Measurements from ENCODE around the gene SUN1.

The SUN1 gene

DNA sequence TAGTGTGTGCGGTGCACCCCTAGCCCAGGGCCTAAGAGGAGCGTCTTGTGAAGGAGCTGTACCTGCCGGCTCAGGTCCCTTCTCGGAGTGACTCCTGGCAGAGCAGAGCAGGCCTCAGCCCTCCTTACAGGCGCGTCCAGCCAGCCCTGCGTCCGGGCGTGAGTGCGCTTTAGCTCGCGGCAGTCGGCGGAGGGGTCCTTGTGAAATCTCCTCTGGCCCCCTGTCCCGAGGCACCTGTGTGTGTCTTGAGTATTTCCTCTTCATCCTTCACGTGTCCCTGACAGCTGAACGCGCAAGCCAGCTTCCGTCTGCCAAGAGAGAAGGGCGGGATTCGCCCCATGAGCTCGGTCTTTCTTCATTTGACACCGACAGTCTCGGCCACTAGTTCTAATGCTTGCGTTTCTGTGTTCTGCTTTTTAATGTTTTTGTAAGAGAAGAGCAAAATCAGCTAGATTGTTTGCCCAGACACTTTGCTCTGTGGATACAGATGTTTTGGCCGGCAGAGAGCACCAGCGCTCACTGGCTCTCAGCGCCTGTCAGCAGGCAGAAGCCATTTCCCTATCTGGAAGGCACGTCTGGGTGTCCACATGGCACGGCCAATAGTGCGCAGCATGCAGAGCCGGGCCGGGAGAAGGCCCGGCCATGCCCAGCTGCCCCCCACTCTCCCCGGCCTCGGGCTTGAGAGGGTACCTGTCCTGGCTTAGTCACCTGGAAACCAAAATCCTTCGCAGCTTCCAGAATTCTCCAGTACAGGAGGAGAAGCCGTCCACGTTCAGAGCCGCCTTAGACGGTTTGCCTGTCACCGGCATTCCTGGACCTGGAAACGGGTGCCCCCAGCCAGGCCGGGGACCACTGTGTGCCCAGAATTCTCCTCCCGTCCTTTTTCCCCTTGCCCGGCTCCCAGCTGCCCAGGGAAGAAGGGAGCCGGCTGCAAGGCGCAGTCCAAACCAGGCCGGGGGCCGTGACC, 51.1 kb downstream of the SUN1 start:
- no peaks in the 10 kb centered on the region for H3K9me3 ChIP-seq (ENCODE audit: insufficient read depth, low read length)
- no peaks in the 10 kb centered on the region; the same call in 1 of the 2 replicates for H3K4me1 ChIP-seq (ENCODE audit: low read length)
- no peaks in the 10 kb centered on the region for H3K27me3 ChIP-seq (ENCODE audit: low read depth, low read length)
- H3K4me3 ChIP-seq (ENCODE audit: low read length): no peak overlapping the region
- no peak overlapping the region for H3K4me2 ChIP-seq (ENCODE audit: low read length)
- TF ChIP-seq, protein P1, sequence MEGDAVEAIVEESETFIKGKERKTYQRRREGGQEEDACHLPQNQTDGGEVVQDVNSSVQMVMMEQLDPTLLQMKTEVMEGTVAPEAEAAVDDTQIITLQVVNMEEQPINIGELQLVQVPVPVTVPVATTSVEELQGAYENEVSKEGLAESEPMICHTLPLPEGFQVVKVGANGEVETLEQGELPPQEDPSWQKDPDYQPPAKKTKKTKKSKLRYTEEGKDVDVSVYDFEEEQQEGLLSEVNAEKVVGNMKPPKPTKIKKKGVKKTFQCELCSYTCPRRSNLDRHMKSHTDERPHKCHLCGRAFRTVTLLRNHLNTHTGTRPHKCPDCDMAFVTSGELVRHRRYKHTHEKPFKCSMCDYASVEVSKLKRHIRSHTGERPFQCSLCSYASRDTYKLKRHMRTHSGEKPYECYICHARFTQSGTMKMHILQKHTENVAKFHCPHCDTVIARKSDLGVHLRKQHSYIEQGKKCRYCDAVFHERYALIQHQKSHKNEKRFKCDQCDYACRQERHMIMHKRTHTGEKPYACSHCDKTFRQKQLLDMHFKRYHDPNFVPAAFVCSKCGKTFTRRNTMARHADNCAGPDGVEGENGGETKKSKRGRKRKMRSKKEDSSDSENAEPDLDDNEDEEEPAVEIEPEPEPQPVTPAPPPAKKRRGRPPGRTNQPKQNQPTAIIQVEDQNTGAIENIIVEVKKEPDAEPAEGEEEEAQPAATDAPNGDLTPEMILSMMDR (IDR thresholded peaks at IDR 0.05; ENCODE audit: low read depth, low read length): no peak
- no peak for TF ChIP-seq EZH2phosphoT487 (IDR thresholded peaks at IDR 0.05; ENCODE audit: low read depth)
- no peak overlapping the region for H3K27ac ChIP-seq (ENCODE audit: low read length)
- peaks cover 9% of the 10 kb centered on the region for H3K36me3 ChIP-seq (replicated peaks; ENCODE audit: low read depth, low read length)
- peaks cover 16% of the 10 kb centered on the region for H4K20me1 ChIP-seq (ENCODE audit: insufficient read depth, low read length)
- H3K79me2 ChIP-seq (ENCODE audit: low read length): peaks cover 80% of the 10 kb centered on the region
- no peak overlapping the region for H2AFZ ChIP-seq (ENCODE audit: low read depth, low read length)
- no peak overlapping the region for H3K9ac ChIP-seq (ENCODE audit: low read length)

DNA sequence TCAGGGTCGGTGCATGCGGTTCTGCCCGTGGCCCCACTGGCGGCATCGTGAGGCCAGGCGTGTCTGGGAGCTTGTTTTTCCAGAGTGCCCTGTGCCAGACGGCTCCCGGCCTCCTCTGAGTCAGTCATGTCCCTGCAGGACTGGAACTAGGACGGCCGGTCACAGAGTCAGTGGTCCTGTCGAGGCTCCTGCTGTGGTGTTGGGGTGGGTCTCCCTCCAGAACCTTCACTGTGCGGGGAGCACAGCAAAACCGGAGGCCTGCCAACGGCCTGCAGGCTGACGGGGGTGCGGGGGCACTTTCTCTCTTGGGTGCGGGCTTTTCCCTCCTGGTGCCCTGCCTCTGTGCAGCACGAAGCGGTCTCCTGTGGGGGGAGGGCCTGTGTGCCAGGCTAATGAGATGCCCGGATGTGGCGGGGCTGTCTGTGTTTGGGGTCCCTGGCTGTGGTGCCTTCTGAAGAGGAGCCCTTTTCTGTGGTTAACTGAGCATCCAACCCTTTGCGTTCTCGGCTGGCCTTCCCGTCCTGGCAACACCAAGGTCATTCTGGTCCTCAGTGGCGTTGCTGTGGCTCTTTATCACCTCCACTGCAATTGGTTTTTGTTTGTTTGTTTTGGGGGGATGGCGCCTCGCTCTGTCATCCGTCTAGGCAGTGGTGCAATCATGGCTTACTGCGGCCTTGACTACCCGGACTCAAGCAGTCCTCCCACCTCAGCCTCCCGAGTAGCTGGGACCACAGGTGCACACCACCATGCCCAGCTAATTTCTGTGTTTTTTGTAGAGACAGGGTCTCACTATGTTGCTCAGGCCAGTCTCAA, 52.1 kb downstream of the SUN1 start:
- Histone ChIP-seq H3K27ac (ENCODE audit: low read length) (no peak overlapping the region), H3K9ac (ENCODE audit: low read length) (no peak overlapping the region), H3K9me3 (ENCODE audit: insufficient read depth, low read length) (no peaks in the 10 kb centered on the region), H3K27me3 (ENCODE audit: low read depth, low read length) (no peaks in the 10 kb centered on the region), H3K79me2 (ENCODE audit: low read length) (peaks cover 70% of the 10 kb centered on the region), H2AFZ (ENCODE audit: low read depth, low read length) (no peak overlapping the region), H3K4me1 (ENCODE audit: low read length) (no peaks in the 10 kb centered on the region), H3K4me3 (ENCODE audit: low read length) (no peak overlapping the region), H3K4me2 (ENCODE audit: low read length) (no peak overlapping the region), H4K20me1 (ENCODE audit: insufficient read depth, low read length) (peaks cover 15% of the 10 kb centered on the region), H3K36me3 (replicated peaks; ENCODE audit: low read depth, low read length) (peaks cover 16% of the 10 kb centered on the region)
- TF ChIP-seq, protein P1 (IDR thresholded peaks at IDR 0.05; ENCODE audit: low read depth, low read length): no peak
- TF ChIP-seq EZH2phosphoT487 (IDR thresholded peaks at IDR 0.05; ENCODE audit: low read depth): no peak

DNA sequence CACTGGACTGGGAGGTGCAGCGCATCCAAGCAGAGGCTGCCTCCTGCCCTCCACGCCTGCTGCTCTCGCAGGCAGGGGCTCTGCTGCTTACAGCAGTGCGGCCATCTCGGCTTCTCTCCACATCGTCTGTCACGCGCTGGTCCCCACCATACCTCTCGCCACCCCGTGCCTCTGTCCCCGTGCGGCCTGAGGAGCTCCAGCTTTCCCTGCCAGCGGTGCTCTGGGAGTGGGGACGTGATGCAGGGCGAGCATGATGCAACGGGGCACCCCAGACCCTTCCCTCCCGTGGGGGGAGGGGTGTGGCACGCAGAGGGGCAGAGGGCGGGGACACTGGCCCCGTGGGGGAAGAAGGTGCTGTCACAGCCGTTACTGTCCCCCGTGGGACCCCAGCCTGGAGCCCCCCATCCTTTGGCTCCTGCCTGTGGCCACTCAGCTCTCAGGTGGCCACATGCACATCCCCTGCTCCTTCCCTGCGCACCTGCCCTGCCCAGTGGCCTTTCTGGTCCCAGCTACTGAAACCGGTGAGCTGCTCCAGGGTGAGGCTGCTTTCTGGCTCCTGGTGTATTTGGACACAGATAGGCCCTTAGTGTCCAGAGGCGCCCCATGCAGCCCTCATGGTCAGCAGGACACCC, 53.1 kb downstream of the SUN1 start:
- TF ChIP-seq, protein P1 (IDR thresholded peaks at IDR 0.05; ENCODE audit: low read depth, low read length): no peak
- no peak for TF ChIP-seq EZH2phosphoT487 (IDR thresholded peaks at IDR 0.05; ENCODE audit: low read depth)
- H3K9ac ChIP-seq (ENCODE audit: low read length): no peak overlapping the region
- peaks cover 60% of the 10 kb centered on the region for H3K79me2 ChIP-seq (ENCODE audit: low read length)

More for the DNA sequence above, 53.1 kb downstream of the SUN1 start:
- no peaks in the 10 kb centered on the region for H3K9me3 ChIP-seq (ENCODE audit: insufficient read depth, low read length)
- H3K36me3 ChIP-seq (replicated peaks; ENCODE audit: low read depth, low read length): peaks cover 14% of the 10 kb centered on the region
- H3K4me1 ChIP-seq (ENCODE audit: low read length): no peaks in the 10 kb centered on the region
- H3K4me2 ChIP-seq (ENCODE audit: low read length): no peak overlapping the region
- peaks cover 11% of the 10 kb centered on the region for H4K20me1 ChIP-seq (ENCODE audit: insufficient read depth, low read length)
- H3K4me3 ChIP-seq (ENCODE audit: low read length): no peak overlapping the region
- no peak overlapping the region for H2AFZ ChIP-seq (ENCODE audit: low read depth, low read length)
- no peak overlapping the region for H3K27ac ChIP-seq (ENCODE audit: low read length)
- no peaks in the 10 kb centered on the region for H3K27me3 ChIP-seq (ENCODE audit: low read depth, low read length)

Measured in OCI-LY3 (cell line).